GM11168 (cell line): Measurements from ENCODE around the gene EFCAB8.
"Not testable (repeated sequence)": the region's sequence is repeated elsewhere in the genome, so short reads cannot be mapped to it uniquely, and the experiment has no call there.

Experiments
- in situ Hi-C: fragments of 300-500 bp; cut with MboI; formaldehyde crosslinking; loops from one replicate; pipeline ENCODE4 v1.12.0; 2022; ENCODE audit warnings: low sequenced_read_pairs; ENCODE audit not compliant: unreplicated experiment

EFCAB8 gene

GRCh38 chr20:32943490-32944052, 84.8 kb downstream of the EFCAB8 start:
- in situ Hi-C loops = no loop called here

- in situ Hi-C loops = no loop called here
These were observed 87.0 kb downstream of the EFCAB8 start for GRCh38 chr20:32945710-32946221.

- in situ Hi-C loops = no loop called here
These were observed 87.9 kb downstream of the EFCAB8 start for GRCh38 chr20:32946629-32947028.

- in situ Hi-C loops = not testable (repeated sequence)
These were observed 91.8 kb downstream of the EFCAB8 start for GRCh38 chr20:32950539-32950938.

- in situ Hi-C loops = no loop called here
These were observed 98.7 kb downstream of the EFCAB8 start for GRCh38 chr20:32957459-32957858.

GRCh38 chr20:32958574-32958973, 99.9 kb downstream of the EFCAB8 start:
- in situ Hi-C loops = no loop called here

- in situ Hi-C loops = no loop called here
These were observed 100.9 kb downstream of the EFCAB8 start for GRCh38 chr20:32959351-32960221.

GRCh38 chr20:32960222-32960518, 101.4 kb downstream of the EFCAB8 start:
- in situ Hi-C loops = no loop called here

- in situ Hi-C loops = no loop called here
These were observed 102.4 kb downstream of the EFCAB8 start for GRCh38 chr20:32960849-32961731.

- in situ Hi-C loops = no loop called here
These were observed 103.3 kb downstream of the EFCAB8 start for GRCh38 chr20:32962053-32962452.

GRCh38 chr20:32962646-32963045, 103.9 kb downstream of the EFCAB8 start:
- in situ Hi-C loops = not testable (repeated sequence)

GRCh38 chr20:32963176-32963575, 104.5 kb downstream of the EFCAB8 start:
- in situ Hi-C loops = no loop called here

GRCh38 chr20:32964575-32964974, 105.9 kb downstream of the EFCAB8 start:
- in situ Hi-C loops = no loop called here

GRCh38 chr20:32965115-32965514, 106.4 kb downstream of the EFCAB8 start:
- in situ Hi-C loops = no loop called here

- in situ Hi-C loops = no loop called here
These were observed 107.1 kb downstream of the EFCAB8 start for GRCh38 chr20:32965581-32966373.

- in situ Hi-C loops = no loop called here
These were observed 107.7 kb downstream of the EFCAB8 start for GRCh38 chr20:32966382-32966781.

- in situ Hi-C loops = no loop called here
These were observed 108.4 kb downstream of the EFCAB8 start for GRCh38 chr20:32966881-32967781.

GRCh38 chr20:32967961-32968457, 109.3 kb downstream of the EFCAB8 start:
- in situ Hi-C loops = no loop called here
